Endometrium (tissue), 2 donors: ENCODE data around the gene EEF1AKMT3.
A peak's percentile ranks its signal among the peaks of the same experiment; 100 is the strongest.

Experiments
- FAIRE-seq: peaks from 2 replicates; lab custom pipeline; 2012; peaks lifted over from hg19 to GRCh38; lab: Jason Lieb, UNC
- donor health status: control.
- donor health status: control.

The EEF1AKMT3 gene

DNA sequence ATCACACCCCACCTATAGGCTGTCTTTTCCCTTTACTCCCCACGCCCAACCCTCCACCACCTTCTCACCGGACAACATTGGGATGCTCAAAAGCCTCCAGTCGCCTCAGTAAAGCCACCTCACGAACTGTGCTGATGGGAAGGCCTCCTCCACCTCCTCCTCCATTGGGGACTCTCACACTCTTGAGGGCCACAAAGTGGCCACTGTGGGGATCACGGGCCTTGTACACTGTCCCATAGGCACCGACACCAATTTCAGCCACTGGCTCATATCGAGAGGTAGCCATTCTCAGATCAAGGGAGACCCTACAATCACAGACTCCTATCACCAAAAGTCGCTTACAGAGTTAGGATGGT, 21.0 kb upstream of the EEF1AKMT3 start:
- FAIRE-seq, result no peak

DNA sequence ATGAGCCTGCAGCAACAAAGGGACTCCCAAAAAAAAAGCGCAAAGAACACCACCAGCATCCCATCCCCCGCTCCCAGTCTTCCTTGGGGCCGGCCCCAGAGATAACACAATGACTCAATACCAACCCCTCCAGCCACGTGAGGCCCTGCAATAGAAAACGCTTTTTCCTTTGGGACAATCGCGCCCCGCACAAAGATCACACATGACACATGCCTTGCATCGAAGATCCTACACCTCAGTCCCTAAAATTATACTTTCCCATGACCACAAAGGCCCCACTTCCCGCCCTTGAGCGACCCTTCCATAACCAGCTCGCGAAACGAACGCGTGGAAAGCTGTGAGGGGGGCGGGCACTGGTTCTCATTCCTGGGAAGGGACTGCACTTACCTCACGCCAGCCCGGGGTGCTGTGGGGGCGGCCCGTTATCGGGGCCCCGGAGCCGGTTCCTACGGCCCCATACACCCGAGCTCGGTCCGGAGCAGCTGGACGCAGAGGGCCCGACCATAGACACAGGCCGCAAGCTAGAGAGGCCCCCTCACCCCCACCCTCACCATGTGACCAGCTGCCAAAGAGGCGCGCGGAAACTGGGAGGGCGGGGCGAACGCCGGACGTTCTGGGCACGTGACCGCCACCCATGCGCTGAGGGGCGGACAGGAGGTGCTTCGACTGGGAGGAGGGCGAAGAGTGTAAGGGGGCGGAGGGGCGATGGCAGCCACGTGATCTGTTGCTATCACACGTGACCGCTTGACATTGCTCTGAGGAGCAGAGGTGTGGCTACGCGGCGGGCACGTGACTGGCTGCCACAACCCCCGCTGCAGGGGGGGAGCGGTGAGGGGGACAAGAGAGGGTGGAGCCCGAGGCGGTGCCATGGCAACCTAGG, 20.4 kb upstream of the EEF1AKMT3 start, which contains the start of gene CDK4:
Gene CDK4 (minus strand): TSS at position 523 of the 880 bp plus-strand sequence. CDS start 593 bp downstream, outside the sequence.
- FAIRE-seq, result peak; percentile 97

DNA sequence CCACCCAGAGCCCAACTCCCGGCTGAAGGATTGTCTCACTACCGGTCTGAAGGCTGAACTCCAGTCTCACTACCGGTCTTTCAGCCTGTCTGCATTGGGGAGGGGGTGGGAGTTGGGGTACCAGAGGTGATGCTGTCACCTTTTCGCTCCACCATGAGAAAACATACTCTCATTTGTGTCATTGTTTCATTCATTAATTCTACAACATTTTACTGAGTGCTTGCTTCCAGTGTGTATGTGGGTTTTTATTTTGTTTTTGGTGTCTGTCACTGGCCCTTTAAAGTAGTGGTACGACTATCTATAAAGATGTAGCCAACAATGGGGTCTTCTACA, 19.8 kb upstream of the EEF1AKMT3 start:
- FAIRE-seq, result no peak

DNA sequence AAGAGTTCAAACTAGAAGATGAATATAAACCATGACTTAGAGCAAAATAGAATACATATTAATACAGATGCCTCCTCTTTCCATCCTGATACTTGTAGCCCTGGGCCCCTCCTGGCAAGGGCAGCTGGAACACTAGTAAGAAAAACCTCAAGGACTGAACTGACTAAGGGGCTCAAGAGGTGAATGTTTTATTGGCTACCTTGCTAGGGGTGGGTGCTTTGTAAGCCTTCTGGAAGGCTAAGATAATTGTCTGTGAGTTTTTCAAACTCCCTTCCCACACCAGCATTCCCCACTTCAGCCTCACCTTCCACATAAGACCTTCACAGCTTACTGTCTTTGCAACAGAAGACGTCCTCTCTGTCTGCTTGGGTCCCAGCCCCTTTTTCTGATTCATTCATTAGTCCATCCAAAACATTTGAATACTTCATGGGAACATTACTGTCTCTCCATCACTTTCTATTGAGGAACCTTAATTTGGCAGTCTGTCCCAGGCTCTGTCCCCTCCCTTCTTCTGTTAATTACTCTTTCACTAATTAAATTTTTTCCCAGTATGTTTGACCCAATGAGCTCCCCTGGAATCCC, 18.6 kb upstream of the EEF1AKMT3 start:
- no peak for FAIRE-seq

GRCh38 chr12:57754411-57755193, 17.8 kb upstream of the EEF1AKMT3 start, which contains the start of gene MARCHF9:
Gene MARCHF9, plus strand, starts transcription at chr12:57755103. Its CDS starts 426 bp downstream, at chr12:57755529.
- no peak for FAIRE-seq

DNA sequence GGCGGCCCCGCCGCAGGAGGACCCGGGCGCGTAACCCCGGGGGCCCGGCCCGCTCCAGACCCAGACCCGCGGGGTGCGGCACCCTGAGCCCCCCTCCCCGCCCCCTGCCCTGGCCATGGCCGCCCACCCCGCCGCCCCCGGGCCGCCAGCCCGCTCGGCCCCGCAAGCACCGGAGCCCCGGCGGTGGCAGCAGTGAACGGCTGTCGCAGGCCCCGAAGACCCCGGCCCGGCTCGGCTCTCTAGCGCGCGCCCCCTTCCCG, 17.3 kb upstream of the EEF1AKMT3 start:
- FAIRE-seq, result no peak

DNA sequence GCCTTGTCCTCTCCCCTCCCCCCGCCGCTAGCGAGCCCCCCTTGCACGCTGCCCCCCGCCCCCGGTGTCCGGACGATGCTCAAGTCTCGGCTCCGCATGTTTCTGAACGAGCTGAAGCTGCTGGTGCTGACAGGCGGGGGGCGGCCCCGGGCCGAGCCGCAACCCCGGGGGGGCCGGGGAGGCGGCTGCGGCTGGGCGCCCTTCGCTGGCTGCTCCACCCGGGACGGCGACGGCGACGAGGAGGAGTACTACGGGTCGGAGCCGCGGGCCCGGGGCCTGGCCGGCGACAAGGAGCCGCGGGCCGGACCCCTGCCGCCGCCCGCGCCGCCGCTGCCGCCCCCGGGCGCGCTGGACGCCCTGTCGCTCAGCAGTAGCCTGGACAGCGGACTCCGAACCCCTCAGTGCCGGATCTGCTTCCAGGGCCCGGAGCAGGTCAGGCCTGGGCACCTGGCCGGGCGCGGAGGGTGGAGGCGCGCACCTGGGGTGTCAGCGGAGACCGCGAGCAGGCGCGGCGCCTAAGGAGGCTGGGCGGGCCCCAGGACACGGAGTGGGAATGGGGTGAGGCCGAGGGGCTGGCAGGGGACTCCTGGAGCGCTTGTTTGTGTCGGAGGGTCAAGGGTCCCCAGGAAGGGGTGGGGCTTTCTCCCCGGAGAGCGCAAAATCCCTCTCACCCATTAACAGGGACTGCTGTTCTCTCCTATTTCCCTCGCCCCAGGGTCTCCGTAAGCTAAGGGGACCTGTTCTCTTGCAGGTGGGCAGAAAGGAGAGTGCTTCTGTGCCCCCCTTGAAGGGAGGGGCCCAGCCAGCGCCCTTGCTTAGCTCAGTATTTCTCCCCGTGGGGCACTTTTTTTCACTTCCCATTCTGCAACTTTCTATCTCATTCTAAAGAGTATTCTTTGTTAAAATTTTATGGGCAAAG, 16.7 kb upstream of the EEF1AKMT3 start:
- no peak for FAIRE-seq

- no peak for FAIRE-seq
These were observed 15.7 kb upstream of the EEF1AKMT3 start for GRCh38 chr12:57756406-57757341.

- no peak for FAIRE-seq
These were observed 14.6 kb upstream of the EEF1AKMT3 start for GRCh38 chr12:57757771-57758170.

- no peak for FAIRE-seq
These were observed 13.7 kb upstream of the EEF1AKMT3 start for GRCh38 chr12:57758552-57759359.

- no peak for FAIRE-seq
These were observed 12.9 kb upstream of the EEF1AKMT3 start for GRCh38 chr12:57759360-57759980.

GRCh38 chr12:57760347-57760982, 11.9 kb upstream of the EEF1AKMT3 start:
- FAIRE-seq, result no peak

GRCh38 chr12:57761391-57761998, 10.9 kb upstream of the EEF1AKMT3 start:
- FAIRE-seq, result no peak

GRCh38 chr12:57762463-57762862, 10.0 kb upstream of the EEF1AKMT3 start:
- no peak for FAIRE-seq

GRCh38 chr12:57763881-57764661, 8.3 kb upstream of the EEF1AKMT3 start:
- no peak for FAIRE-seq

- FAIRE-seq, result no peak
These were observed 7.8 kb upstream of the EEF1AKMT3 start for GRCh38 chr12:57764662-57765002.

- no peak for FAIRE-seq
These were observed 7.3 kb upstream of the EEF1AKMT3 start for GRCh38 chr12:57765003-57765697.
